AG09309 (cell line): ENCODE data around the gene AXL.
A peak's percentile ranks its signal among the peaks of the same experiment; 100 is the strongest.
"Not testable (repeated sequence)": the region's sequence is repeated elsewhere in the genome, so short reads cannot be mapped to it uniquely, and the experiment has no call there.

Experiments
- DNase-seq: peaks from one replicate; pipeline ENCODE4 v3.0.0-alpha.2; 2010; ENCODE audit warnings: low read depth
- H3K4me3 ChIP-seq: 2 replicates; pipeline ENCODE4 v1.5.1; 2011; ENCODE audit warnings: mild to moderate bottlenecking, low read depth, low read length, moderate library complexity; ENCODE audit not compliant: control insufficient read depth
- TF ChIP-seq, protein P1 (sequence below): IDR thresholded peaks from 2 replicates; pipeline ENCODE4 v1.5.1; 2011; ENCODE audit warnings: mild to moderate bottlenecking, low read depth, low read length, inconsistent platforms; ENCODE audit not compliant: insufficient read depth, control insufficient read depth; ENCODE audit errors: missing control alignments

Gene AXL

GRCh38 chr19:41226874-41227390 is 7.9 kb downstream of the AXL start:
- TF ChIP-seq, protein P1, sequence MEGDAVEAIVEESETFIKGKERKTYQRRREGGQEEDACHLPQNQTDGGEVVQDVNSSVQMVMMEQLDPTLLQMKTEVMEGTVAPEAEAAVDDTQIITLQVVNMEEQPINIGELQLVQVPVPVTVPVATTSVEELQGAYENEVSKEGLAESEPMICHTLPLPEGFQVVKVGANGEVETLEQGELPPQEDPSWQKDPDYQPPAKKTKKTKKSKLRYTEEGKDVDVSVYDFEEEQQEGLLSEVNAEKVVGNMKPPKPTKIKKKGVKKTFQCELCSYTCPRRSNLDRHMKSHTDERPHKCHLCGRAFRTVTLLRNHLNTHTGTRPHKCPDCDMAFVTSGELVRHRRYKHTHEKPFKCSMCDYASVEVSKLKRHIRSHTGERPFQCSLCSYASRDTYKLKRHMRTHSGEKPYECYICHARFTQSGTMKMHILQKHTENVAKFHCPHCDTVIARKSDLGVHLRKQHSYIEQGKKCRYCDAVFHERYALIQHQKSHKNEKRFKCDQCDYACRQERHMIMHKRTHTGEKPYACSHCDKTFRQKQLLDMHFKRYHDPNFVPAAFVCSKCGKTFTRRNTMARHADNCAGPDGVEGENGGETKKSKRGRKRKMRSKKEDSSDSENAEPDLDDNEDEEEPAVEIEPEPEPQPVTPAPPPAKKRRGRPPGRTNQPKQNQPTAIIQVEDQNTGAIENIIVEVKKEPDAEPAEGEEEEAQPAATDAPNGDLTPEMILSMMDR: no peak
- no peak for DNase-seq
- peak overlapping the region; percentile 13; the same call in 1 of the 2 replicates for H3K4me3 ChIP-seq

DNA sequence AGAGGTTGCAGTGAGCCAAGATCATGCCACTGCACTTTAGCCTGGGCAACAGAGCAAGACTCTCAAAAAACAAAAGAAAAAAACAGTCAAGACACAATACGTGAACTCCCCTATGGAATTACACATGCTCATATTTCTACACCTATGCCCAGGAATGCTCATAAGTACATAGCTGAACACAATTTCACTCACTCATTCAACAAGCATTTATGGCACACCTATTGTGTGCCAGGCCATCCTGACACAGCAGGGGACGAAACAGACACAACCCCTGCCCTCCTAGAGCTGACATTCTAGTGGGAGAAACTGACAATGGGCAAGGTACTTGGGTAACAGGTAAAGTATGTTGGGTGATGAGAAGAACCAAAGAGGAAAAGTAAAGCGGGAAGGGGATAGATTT is 9.5 kb downstream of the AXL start:
- no peak for DNase-seq
- no peak overlapping the region for H3K4me3 ChIP-seq
- TF ChIP-seq, protein P1: no peak

- DNase-seq, H3K4me3 ChIP-seq: not testable (repeated sequence)
These were observed 10.3 kb downstream of the AXL start for GRCh38 chr19:41229338-41229737.

- H3K4me3 ChIP-seq: no peak overlapping the region
- DNase-seq: no peak
- TF ChIP-seq, protein P1: no peak
These were observed 11.2 kb downstream of the AXL start for GRCh38 chr19:41230067-41230857.

- TF ChIP-seq, protein P1: no peak
- no peak for DNase-seq
- H3K4me3 ChIP-seq: no peak overlapping the region
These were observed 13.7 kb downstream of the AXL start for GRCh38 chr19:41232686-41233085.

GRCh38 chr19:41233748-41234240 is 14.8 kb downstream of the AXL start:
- TF ChIP-seq, protein P1: no peak
- no peak for DNase-seq
- H3K4me3 ChIP-seq: no peak overlapping the region

DNA sequence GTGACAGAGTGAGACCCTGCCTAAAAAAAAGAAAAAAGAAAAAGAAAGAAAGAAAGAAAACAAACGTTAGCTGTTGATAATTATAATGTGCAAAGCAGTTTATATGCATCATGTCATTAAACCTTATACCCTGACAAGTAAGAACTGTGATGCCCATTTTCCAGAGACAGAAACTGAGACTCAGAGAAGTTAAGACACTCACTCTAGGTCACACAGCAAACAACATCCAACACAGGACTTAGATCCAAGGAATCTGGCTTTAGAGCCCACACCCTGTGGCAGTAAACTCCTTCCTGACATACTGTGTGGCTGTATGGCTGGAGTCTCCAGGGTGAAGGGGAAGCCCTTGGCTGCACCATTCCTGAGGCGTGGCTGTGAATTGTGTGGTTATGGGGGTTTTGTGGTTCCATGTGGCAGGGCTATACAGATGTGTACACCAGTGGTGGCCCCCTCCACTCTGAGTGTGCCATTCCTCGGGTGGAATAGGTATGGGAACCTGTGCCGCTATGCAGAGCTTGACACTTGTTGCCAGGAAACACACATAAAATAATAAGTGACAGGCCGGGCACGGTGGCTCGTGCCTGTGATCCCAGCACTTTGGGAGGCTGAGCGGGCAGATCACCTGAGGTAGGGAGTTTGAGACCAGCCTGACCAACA is 15.6 kb downstream of the AXL start:
- H3K4me3 ChIP-seq: no peak overlapping the region
- DNase-seq: no peak
- TF ChIP-seq, protein P1: no peak
